ENCODE data around the gene TRIM10.
"Not testable (repeated sequence)": the region's sequence is repeated elsewhere in the genome, so short reads cannot be mapped to it uniquely, and the experiment has no call there.

Gene TRIM10

GRCh38 chr6:30171677-30172471 lies 10.9 kb upstream of the TRIM10 start:
- ATAC-seq, result no peak

- peak; percentile 64 to 83 for ATAC-seq
These were observed 8.9 kb upstream of the TRIM10 start for GRCh38 chr6:30169658-30170614.

GRCh38 chr6:30168741-30169140 lies 7.7 kb upstream of the TRIM10 start:
- no peak for ATAC-seq

- ATAC-seq, result no peak
These were observed 6.1 kb upstream of the TRIM10 start for GRCh38 chr6:30167101-30167500.

GRCh38 chr6:30165238-30165637 lies 4.2 kb upstream of the TRIM10 start:
- ATAC-seq, result not testable (repeated sequence)

GRCh38 chr6:30164714-30165113 lies 3.7 kb upstream of the TRIM10 start:
- ATAC-seq, result no peak

- ATAC-seq, result no peak
These were observed 3.1 kb upstream of the TRIM10 start for GRCh38 chr6:30163918-30164654.

- peak; percentile 71 to 76 for ATAC-seq
These were observed 2.3 kb upstream of the TRIM10 start, which contains the start of gene TRIM15 for GRCh38 chr6:30163090-30163917. TRIM15 (plus strand) TSS chr6:30163546; CDS start chr6:30163685, 139 bp downstream.

GRCh38 chr6:30162265-30163089 lies 1.5 kb upstream of the TRIM10 start:
- peak; percentile 52 to 55 for ATAC-seq

- ATAC-seq, result no peak
These were observed 815 bp downstream of the TRIM10 start for GRCh38 chr6:30160008-30160784.

GRCh38 chr6:30158475-30159040 lies 2.5 kb downstream of the TRIM10 start:
- peak; percentile 59 to 71 for ATAC-seq

GRCh38 chr6:30157999-30158398 lies 3.0 kb downstream of the TRIM10 start:
- no peak for ATAC-seq

GRCh38 chr6:30157581-30157980 lies 3.4 kb downstream of the TRIM10 start:
- no peak for ATAC-seq

GRCh38 chr6:30156774-30157173 lies 4.2 kb downstream of the TRIM10 start:
- no peak for ATAC-seq

GRCh38 chr6:30156262-30156599 lies 4.8 kb downstream of the TRIM10 start:
- ATAC-seq, result no peak

GRCh38 chr6:30155520-30156261 lies 5.3 kb downstream of the TRIM10 start:
- no peak for ATAC-seq

- no peak for ATAC-seq
These were observed 6.1 kb downstream of the TRIM10 start for GRCh38 chr6:30154709-30155519.

- ATAC-seq, result no peak
These were observed 7.0 kb downstream of the TRIM10 start for GRCh38 chr6:30154061-30154460.
